Subcutaneous adipose tissue (tissue), 4 donors: Measurements from ENCODE around the gene GGTA1. TPM values are rescaled to one million over a fixed set of nuclear protein-coding genes. Genes with fewer than 3 reads are reported as not detected.

Source experiments
- total RNA-seq, 4 donors: library from RNA; depleted of rRNA; stranded (reverse); fragments of >200 nt; gene quantifications; one replicate each; pipeline ENCODE4 v1.1.0, GENCODE V29; 2016
- TF ChIP-seq, protein P1 (sequence below): fragments of 450-650 bp; IDR thresholded peaks from one replicate; pipeline ENCODE4 v1.5.1; 2016; ENCODE audit warnings: low read depth, mild to moderate bottlenecking, control low read depth, antibody characterized with exemption, moderate library complexity

The GGTA1 gene
- total RNA-seq, 4 donors from 2014 or later = 12.4 to 30.9 (median 17.5) TPM

DNA sequence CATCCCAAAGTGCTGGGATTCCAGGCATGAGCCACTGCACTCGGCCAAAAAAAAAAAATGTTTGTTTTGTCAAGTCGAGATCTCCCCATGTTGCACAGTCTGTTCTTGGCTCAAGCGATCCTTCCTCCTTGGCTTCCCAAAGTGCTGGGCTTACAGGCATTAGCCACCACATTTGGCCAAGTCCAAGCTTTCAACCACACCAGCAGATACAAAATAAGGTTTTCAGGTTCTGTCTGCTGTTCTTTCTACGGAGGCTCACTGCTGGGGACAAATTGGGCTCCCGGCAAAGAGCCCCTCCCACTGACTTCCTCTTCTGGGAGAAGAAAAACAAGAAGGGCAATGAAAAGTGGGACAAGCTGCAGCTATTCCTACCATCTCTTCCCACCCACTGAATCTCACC, 37.6 kb upstream of the GGTA1 start:
- TF ChIP-seq, protein P1, sequence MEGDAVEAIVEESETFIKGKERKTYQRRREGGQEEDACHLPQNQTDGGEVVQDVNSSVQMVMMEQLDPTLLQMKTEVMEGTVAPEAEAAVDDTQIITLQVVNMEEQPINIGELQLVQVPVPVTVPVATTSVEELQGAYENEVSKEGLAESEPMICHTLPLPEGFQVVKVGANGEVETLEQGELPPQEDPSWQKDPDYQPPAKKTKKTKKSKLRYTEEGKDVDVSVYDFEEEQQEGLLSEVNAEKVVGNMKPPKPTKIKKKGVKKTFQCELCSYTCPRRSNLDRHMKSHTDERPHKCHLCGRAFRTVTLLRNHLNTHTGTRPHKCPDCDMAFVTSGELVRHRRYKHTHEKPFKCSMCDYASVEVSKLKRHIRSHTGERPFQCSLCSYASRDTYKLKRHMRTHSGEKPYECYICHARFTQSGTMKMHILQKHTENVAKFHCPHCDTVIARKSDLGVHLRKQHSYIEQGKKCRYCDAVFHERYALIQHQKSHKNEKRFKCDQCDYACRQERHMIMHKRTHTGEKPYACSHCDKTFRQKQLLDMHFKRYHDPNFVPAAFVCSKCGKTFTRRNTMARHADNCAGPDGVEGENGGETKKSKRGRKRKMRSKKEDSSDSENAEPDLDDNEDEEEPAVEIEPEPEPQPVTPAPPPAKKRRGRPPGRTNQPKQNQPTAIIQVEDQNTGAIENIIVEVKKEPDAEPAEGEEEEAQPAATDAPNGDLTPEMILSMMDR = no peak

DNA sequence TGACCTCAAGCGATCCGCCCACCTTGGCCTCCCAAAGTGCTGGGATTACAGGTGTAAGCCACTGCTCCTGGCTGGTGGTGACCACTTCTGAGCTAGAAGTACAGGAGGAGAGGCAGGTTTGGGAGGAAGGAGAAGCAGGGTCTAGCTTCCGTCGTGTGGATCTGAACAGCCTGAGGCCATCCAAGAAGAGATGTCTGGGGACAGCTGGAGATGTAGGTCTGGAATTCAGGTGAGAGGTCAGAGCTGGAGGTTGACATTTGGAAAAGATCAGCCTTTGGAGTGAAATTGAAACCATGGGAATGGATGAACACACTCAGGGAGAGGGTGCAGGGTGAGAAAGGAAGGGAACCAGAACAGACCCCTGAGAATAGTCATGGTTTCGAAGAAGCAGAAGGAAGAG, 33.2 kb upstream of the GGTA1 start:
- TF ChIP-seq, protein P1 = no peak

DNA sequence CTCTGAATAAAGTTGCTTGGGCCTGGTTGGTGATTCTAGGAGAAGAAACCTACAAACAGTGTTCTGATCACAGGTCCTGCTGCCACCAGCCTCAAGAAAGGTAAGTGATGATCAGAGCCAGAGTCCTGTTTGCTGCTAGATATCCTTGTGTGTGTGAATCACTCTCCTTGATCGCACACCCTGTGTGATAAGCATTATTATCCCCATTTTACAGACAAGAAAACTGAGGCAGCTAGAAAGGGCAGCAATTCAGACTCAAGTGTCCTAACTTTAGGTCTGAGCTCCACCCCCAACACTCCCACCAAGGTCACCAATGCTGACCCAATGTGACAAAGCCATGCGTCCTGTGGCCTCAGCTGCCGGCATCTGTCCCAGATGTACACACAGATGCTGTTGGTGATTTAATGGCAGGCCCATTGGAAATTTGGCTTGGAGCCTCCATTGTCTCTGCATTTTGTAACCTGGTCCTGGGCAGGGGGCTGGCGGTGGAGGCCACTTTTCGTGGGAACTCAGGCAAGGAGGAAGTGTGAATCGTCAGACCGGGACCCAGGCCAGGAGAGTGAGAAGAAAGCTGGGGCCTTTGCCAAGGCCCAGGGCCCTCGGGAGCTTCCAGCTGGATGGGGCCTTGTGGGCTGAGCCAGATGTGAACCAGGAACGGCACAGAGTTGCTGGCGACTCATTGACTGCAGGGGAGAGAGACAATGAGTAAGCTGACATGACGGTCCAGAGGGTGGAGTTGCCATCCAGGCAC, 29.8 kb upstream of the GGTA1 start:
- TF ChIP-seq, protein P1 = no peak

DNA sequence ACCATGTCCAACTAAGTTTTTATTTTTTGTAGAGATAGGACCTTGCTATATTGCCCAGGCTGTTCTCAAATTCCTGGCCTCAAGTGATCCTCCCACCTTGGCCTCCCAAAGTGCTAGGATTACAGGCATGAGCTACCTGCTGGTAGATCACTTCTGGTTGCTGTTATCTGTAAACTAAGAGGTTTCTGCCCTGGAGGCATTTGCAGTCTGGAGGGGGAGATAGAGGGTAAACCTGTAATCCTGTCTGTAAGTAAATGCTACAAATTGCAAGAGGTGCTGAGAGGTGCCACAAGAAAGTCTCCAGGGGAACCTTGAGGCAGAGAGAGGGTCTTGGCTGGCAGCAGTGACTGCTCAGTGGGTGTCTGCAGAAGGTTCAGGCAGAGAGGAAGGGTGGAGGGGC, 29.0 kb upstream of the GGTA1 start:
- TF ChIP-seq, protein P1 = no peak

DNA sequence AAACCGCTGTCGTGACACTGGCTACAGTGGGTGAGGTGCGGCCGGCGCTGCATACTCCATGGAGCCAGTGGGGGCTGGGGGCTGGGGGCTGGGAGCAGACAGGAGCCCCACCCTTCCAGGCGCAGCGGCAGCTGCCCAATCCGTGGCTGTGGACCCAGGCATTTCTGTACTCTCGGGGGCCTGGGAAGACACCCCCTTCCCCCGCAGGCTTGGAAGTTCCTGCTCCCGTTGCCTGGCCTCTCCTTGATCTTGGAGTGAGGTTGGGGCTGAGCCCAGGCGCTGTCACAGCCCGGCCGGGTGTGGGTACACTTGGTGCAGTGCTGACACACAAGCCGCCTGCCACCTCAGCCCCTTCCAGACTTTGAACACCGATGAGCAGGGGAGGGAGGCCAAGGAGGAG, 27.7 kb upstream of the GGTA1 start:
- TF ChIP-seq, protein P1 = no peak

DNA sequence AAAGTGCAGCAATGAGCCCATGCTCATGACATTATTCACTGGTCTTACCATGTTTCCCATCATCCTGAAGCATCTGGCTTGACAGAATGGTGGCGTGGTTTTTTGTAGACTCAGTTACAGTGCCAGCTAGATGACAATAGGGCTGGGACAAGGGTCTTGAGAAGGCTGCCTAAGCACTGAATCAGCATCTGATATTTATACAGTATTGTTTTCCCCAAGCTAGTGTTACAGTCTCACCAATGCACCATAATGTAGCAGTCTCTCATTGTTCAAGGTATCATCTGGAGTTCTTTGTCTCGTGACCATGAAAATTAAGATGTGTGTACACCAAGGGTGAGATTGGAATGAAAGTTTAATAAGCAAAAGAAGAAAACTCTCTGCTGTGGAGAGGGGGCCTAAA, 19.0 kb upstream of the GGTA1 start:
- TF ChIP-seq, protein P1 = no peak

DNA sequence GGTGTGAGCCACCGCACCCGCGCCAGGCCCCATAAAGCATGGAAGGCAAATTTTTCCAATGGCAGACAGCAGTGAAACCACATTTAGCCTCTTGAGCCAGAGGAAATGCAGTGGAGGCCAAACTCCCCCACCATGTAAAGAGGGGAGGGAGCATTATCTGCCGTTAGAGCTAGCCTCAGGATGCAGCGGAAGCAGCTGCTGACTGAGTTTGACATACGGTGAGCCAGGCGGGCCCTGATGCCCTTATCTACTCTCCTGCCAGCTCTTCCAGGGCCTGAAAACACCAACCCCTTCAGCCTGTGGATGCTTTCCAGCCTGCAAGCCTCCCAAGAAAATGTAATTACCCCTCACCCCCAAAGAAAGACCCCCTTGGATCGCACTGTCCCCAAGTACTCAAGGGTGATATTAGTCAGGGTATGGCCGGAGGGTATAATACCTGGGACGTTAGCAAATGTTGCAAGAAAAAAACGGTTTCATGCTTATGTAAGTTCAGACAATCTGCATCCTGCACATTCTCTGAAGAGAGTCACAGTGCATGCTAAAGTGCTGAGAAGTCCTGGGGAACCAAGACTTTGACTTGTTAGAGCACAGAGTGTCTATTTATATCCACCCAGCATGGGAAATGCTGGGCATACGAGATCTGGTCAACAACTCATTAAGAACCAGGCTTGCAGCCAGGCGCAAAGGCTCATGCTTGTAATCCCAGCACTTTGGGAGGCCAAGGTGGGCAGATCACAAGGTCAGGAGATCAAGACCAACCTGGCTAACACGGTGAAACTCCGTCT, 11.3 kb upstream of the GGTA1 start:
- TF ChIP-seq, protein P1 = no peak
